Loucy (cell line): Measurements from ENCODE around the gene ZBTB38.

Experiments
- H2AFZ ChIP-seq: fragments of 200-600 bp; sonication (generic); 2 replicates; pipeline ENCODE4 v1.6.0; 2016; ENCODE audit warnings: antibody characterized with exemption, mild to moderate bottlenecking, low read length, moderate library complexity
- H3F3A ChIP-seq: fragments of 200-600 bp; 2 replicates; pipeline ENCODE4 v1.6.0; 2016; ENCODE audit warnings: antibody characterized with exemption, low read depth, mild to moderate bottlenecking
- H3K27me3 ChIP-seq: fragments of 200-600 bp; sonication (generic); 2 replicates; pipeline ENCODE4 v1.6.1; 2014; ENCODE audit warnings: low read length, mild to moderate bottlenecking; ENCODE audit not compliant: insufficient read depth, poor library complexity, severe bottlenecking
- H3K36me3 ChIP-seq: fragments of 200-600 bp; sonication (generic); 2 replicates; pipeline ENCODE4 v1.6.1; 2016; ENCODE audit warnings: low read length; ENCODE audit not compliant: insufficient read depth
- H3K4me1 ChIP-seq: fragments of 200-600 bp; sonication (generic); 2 replicates; pipeline ENCODE4 v1.5.1; 2014; ENCODE audit warnings: low read length, mild to moderate bottlenecking; ENCODE audit not compliant: insufficient read depth, poor library complexity, severe bottlenecking
- H3K4me2 ChIP-seq: fragments of 200-600 bp; sonication (generic); 2 replicates; pipeline ENCODE4 v1.6.0; 2014; ENCODE audit warnings: antibody characterized with exemption, low read length, low read depth, mild to moderate bottlenecking; ENCODE audit not compliant: poor library complexity, severe bottlenecking
- H3K4me3 ChIP-seq: fragments of 200-600 bp; sonication (generic); 2 replicates; pipeline ENCODE4 v1.5.1; 2014; ENCODE audit warnings: low read length, mild to moderate bottlenecking, mixed read lengths; ENCODE audit not compliant: poor library complexity, severe bottlenecking
- H3K79me2 ChIP-seq: fragments of 200-600 bp; sonication (generic); 2 replicates; pipeline ENCODE4 v1.6.1; 2014; ENCODE audit warnings: low read length; ENCODE audit not compliant: insufficient read depth
- H3K9ac ChIP-seq: fragments of 200-600 bp; sonication (generic); 2 replicates; pipeline ENCODE4 v1.6.0; 2014; ENCODE audit warnings: mild to moderate bottlenecking, low read depth, low read length, moderate library complexity; ENCODE audit not compliant: poor library complexity, severe bottlenecking
- H3K9me2 ChIP-seq: fragments of 200-600 bp; sonication (generic); replicated peaks from 2 replicates; pipeline ENCODE4 v1.6.1; 2016; ENCODE audit warnings: low read depth, low read length, mixed read lengths
- H3K9me3 ChIP-seq: fragments of 200-600 bp; sonication (generic); 2 replicates; pipeline ENCODE4 v1.6.1; 2014; ENCODE audit warnings: mild to moderate bottlenecking, antibody characterized with exemption, low read length, low read depth; ENCODE audit not compliant: insufficient read depth
- H4K20me1 ChIP-seq: fragments of 200-600 bp; sonication (generic); 2 replicates; pipeline ENCODE4 v1.6.0; 2014; ENCODE audit warnings: antibody characterized with exemption, low read length, mild to moderate bottlenecking; ENCODE audit not compliant: insufficient read depth, poor library complexity, severe bottlenecking
- EZH2phosphoT487 ChIP-seq: fragments of 200-600 bp; IDR thresholded peaks from 2 replicates; pipeline ENCODE4 v1.6.1; 2018; ENCODE audit warnings: antibody characterized with exemption, mild to moderate bottlenecking, moderate library complexity, borderline replicate concordance
- TF ChIP-seq, protein P1 (sequence below): fragments of 200-600 bp; sonication (generic); conservative IDR thresholded peaks from 2 replicates; pipeline ENCODE4 v1.5.1; 2014; ENCODE audit warnings: mild to moderate bottlenecking, antibody characterized with exemption, low read length

ZBTB38 gene

DNA sequence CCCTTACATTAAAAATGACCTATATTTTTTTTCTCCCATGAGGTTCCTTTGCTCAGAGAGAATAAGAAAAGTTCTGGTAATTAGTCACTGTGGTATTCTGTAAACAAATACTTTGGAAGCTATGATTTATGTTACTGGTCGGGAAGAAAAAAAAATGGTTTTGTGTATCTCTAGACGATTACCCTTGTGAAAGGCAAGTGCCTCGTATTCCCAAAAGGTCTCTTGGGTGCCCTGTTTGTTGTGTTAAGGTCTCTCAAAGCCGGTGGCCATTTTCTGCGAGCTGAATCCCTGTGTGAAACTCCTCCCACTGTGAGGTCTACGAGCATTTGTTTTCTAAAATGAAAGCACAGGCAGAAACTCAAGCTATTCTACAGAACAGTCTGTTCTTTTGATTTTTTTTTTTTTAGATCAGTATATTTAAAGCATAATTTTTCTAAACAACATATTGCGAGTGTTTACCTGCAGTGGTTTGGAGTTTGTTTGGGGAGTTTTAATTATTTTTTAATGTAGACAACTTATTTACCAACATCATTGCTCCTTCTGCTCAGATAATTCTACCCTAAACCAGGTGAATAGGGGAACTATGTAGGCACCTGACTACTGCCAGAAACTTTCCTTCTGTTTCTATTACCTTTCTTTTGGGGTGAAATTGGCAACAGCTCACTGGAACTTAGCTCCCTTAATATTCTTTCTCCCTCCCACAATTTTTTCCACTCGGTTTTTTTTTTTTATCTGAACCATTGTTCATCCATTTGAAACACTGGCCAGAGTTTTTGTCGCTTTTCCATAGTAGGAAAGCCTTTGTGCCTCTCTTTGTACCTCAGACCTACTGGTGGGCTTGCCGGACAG is 44.0 kb downstream of the ZBTB38 start:
- Histone ChIP-seq H3K36me3 (no peaks in the 10 kb centered on the region), H2AFZ (0 out of 2 replicates have a peak overlapping the region, but pooled peaks have one; percentile 21), H3K4me2 (no peak overlapping the region), H3K9me2 (no peaks in the 10 kb centered on the region), H4K20me1 (no peaks in the 10 kb centered on the region), H3K9ac (no peak overlapping the region), H3K4me3 (no peak overlapping the region), H3K9me3 (no peaks in the 10 kb centered on the region), H3F3A (no peaks in the 10 kb centered on the region), H3K4me1 (peaks cover 7% of the 10 kb centered on the region), H3K27me3 (no peaks in the 10 kb centered on the region), H3K79me2 (no peaks in the 10 kb centered on the region)
- TF ChIP-seq, protein P1, sequence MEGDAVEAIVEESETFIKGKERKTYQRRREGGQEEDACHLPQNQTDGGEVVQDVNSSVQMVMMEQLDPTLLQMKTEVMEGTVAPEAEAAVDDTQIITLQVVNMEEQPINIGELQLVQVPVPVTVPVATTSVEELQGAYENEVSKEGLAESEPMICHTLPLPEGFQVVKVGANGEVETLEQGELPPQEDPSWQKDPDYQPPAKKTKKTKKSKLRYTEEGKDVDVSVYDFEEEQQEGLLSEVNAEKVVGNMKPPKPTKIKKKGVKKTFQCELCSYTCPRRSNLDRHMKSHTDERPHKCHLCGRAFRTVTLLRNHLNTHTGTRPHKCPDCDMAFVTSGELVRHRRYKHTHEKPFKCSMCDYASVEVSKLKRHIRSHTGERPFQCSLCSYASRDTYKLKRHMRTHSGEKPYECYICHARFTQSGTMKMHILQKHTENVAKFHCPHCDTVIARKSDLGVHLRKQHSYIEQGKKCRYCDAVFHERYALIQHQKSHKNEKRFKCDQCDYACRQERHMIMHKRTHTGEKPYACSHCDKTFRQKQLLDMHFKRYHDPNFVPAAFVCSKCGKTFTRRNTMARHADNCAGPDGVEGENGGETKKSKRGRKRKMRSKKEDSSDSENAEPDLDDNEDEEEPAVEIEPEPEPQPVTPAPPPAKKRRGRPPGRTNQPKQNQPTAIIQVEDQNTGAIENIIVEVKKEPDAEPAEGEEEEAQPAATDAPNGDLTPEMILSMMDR: no peak
- TF ChIP-seq EZH2phosphoT487: no peak

DNA sequence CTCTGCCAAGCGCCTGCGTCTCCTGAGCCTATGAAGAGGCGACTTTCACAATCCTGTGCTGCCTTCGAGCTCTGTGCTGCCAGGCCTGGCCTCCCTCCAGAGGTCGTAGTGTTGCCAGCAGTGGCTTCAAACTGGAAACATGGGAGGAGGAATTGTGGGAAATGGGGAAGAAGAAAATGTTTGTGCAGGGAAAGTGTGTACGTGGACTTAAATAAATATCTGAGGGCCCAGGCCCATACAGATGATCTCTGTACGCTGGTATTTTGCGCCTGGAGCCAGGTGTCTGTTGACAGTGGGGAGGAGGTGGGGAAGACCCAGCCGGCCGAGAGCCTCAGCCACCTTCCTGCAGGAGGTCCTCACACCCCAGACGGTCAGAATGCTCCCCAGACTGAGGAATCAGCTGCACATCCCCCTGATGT is 44.6 kb downstream of the ZBTB38 start:
- H3F3A ChIP-seq: no peaks in the 10 kb centered on the region
- no peaks in the 10 kb centered on the region for H3K36me3 ChIP-seq
- H3K4me3 ChIP-seq: no peak overlapping the region
- no peaks in the 10 kb centered on the region for H3K27me3 ChIP-seq
- H3K4me2 ChIP-seq: no peak overlapping the region
- no peaks in the 10 kb centered on the region for H3K9me3 ChIP-seq
- H2AFZ ChIP-seq: no peak overlapping the region
- H3K79me2 ChIP-seq: no peaks in the 10 kb centered on the region
- H3K9ac ChIP-seq: no peak overlapping the region
- peaks cover 7% of the 10 kb centered on the region for H3K4me1 ChIP-seq
- H4K20me1 ChIP-seq: no peaks in the 10 kb centered on the region
- no peak for TF ChIP-seq EZH2phosphoT487
- TF ChIP-seq, protein P1: no peak
- no peaks in the 10 kb centered on the region for H3K9me2 ChIP-seq

DNA sequence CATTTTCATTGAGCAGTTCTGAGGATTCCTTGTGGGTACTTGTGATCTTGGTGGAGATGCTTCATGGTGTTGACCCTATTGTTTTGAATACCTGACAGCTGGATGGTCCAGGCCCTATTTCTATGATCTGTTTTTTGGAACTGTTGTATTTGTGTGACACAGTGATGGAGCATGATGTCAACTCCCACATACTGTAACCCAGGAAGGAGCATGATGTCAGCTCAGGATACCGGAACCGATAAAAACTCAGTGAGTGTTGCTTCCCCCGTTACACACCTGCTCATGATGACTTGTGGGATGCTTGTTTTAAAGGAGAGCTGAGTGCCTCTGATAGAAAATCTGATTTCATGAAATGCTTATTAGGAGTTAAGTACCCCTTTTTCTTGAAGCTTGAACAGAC is 45.1 kb downstream of the ZBTB38 start:
- Histone ChIP-seq H3K9ac (no peak overlapping the region), H3K79me2 (no peaks in the 10 kb centered on the region), H3K27me3 (no peaks in the 10 kb centered on the region), H3F3A (no peaks in the 10 kb centered on the region), H3K4me3 (no peak overlapping the region), H4K20me1 (no peaks in the 10 kb centered on the region), H3K4me1 (peaks cover 7% of the 10 kb centered on the region), H3K9me2 (no peaks in the 10 kb centered on the region), H3K9me3 (no peaks in the 10 kb centered on the region), H2AFZ (no peak overlapping the region), H3K36me3 (no peaks in the 10 kb centered on the region), H3K4me2 (no peak overlapping the region)
- no peak for TF ChIP-seq EZH2phosphoT487
- TF ChIP-seq, protein P1: no peak
